Measurements from ENCODE around the gene EFCAB5.
"Not testable (repeated sequence)": the region's sequence is repeated elsewhere in the genome, so short reads cannot be mapped to it uniquely, and the experiment has no call there.

The EFCAB5 gene

GRCh38 chr17:30002088-30002487 is 60.7 kb downstream of the EFCAB5 start:
- DNase-seq (ENCODE audit: low read depth), result no peak
- no peak for TF ChIP-seq CTCF (IDR thresholded peaks at IDR 0.05; ENCODE audit: low read length, missing control alignments)
- no peak overlapping the region for H3K4me3 ChIP-seq (replicated peaks; ENCODE audit: low read depth, low read length)

GRCh38 chr17:30005709-30006320 is 64.4 kb downstream of the EFCAB5 start:
- DNase-seq (ENCODE audit: low read depth), result peak; percentile 65
- no peak for TF ChIP-seq CTCF (IDR thresholded peaks at IDR 0.05; ENCODE audit: low read length, missing control alignments)
- no peak overlapping the region for H3K4me3 ChIP-seq (replicated peaks; ENCODE audit: low read depth, low read length)

GRCh38 chr17:30011934-30012333 is 70.5 kb downstream of the EFCAB5 start:
- not testable (repeated sequence) for DNase-seq (ENCODE audit: low read depth); H3K4me3 ChIP-seq (replicated peaks; ENCODE audit: low read depth, low read length)

GRCh38 chr17:30021708-30022317 is 80.4 kb downstream of the EFCAB5 start:
- DNase-seq (ENCODE audit: low read depth), result peak; percentile 73
- TF ChIP-seq CTCF (IDR thresholded peaks at IDR 0.05; ENCODE audit: low read length, missing control alignments), result peak; percentile 85
- H3K4me3 ChIP-seq (replicated peaks; ENCODE audit: low read depth, low read length), result no peak overlapping the region

- DNase-seq (ENCODE audit: low read depth); H3K4me3 ChIP-seq (replicated peaks; ENCODE audit: low read depth, low read length): not testable (repeated sequence)
These were observed 83.9 kb downstream of the EFCAB5 start for GRCh38 chr17:30025325-30025724.

DNA sequence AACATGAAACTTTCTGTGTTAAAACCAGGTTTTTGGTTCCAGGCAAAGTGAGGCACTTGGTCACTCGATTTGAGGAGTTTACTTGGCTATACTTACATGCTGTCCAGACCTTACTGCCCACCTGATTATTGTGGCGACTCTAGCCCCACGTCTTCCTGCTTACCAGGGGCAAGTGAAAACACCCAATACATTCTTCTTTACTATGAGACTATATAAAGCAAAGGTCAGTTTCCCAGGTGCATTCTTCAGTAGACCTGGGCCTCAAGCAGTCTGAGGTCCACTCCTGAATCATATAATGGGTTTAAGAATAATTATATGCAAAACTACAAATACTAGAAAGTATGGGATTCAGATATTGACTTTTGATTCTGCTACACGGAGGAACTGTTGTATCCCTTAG is 86.2 kb downstream of the EFCAB5 start:
- DNase-seq (ENCODE audit: low read depth), result no peak
- H3K4me3 ChIP-seq (replicated peaks; ENCODE audit: low read depth, low read length), result no peak overlapping the region
- TF ChIP-seq CTCF (IDR thresholded peaks at IDR 0.05; ENCODE audit: low read length, missing control alignments), result no peak

GRCh38 chr17:30031214-30031869 is 89.9 kb downstream of the EFCAB5 start:
- no peak overlapping the region for H3K4me3 ChIP-seq (replicated peaks; ENCODE audit: low read depth, low read length)
- no peak for DNase-seq (ENCODE audit: low read depth)
- TF ChIP-seq CTCF (IDR thresholded peaks at IDR 0.05; ENCODE audit: low read length, missing control alignments), result no peak

DNA sequence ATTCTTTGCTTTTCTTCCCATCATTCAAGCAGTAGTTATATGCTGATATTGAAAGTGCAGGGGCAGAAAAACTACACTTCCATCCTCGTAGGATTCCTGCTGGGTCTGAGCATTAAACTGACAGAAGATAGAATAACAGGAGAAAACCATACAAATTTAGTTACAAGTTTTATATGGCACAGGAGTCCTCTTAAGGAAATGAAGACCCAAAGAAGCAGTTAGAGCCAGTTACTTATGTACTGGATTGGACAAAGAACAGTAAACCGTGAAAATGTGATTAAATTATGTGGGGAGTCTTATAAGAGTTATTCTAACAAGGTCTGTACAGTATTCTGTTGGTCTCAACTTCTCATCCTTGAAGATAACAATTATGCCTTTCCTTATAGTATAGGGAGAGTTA is 93.9 kb downstream of the EFCAB5 start:
- no peak overlapping the region for H3K4me3 ChIP-seq (replicated peaks; ENCODE audit: low read depth, low read length)
- no peak for DNase-seq (ENCODE audit: low read depth)
- no peak for TF ChIP-seq CTCF (IDR thresholded peaks at IDR 0.05; ENCODE audit: low read length, missing control alignments)

DNA sequence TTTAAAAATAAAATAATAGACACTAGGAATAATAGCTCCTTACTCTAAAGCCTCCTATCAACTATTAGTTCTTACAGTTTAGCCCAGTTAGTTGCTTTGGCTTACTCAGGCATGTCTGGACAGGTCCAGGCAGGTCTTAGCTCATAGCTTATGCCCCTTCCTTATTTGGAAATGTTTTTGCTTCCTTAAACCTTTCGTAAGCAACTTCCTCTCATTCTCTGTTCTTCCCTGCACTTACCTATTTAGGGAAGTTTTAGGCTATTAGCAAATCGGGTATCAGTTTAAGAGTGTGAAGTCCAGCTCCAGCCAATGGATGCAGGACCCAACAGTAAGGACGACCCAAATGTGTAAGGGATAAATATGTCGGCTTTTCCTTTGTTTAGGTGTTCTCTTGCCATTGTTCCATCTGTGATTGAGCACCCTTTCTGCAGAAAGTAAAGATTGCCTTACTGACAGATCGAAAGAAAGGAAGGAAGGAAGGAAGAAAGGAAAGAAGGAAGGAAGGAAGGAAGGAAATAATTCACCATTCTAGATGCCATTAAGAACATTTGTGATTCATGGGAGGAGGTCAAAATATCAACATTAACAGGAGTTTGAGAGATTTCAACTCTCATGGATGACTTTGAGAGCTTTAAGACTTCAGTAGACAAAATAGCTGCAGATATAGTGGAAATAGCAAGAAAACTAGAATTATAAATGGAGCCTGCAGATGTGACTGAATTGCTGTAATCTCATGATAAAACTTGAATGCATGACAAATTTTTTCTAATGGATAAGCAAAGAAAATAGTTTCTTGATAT is 99.5 kb downstream of the EFCAB5 start:
- DNase-seq (ENCODE audit: low read depth), result peak; percentile 60
- not testable (repeated sequence) for H3K4me3 ChIP-seq (replicated peaks; ENCODE audit: low read depth, low read length)
